Activated CD4-positive, alpha-beta memory T cell treated with anti-CD3 and anti-CD28 coated beads, Interleukin-2, amount 10 ng/mL, durations not matched to agents 7 days and 5 days (primary cell): ENCODE data around the gene FKBP1B. TPM values are rescaled to one million over a fixed set of nuclear protein-coding genes. Genes with fewer than 3 reads are reported as not detected.
A peak's percentile ranks its signal among the peaks of the same experiment; 100 is the strongest.
"Not testable (repeated sequence)": the region's sequence is repeated elsewhere in the genome, so short reads cannot be mapped to it uniquely, and the experiment has no call there.

Experiments used
- CTCF ChIA-PET: fragments of 350-600 bp; sonication (Branson Sonifier 250); formaldehyde crosslinking; loops from one replicate; lab custom pipeline; 2021; ENCODE audit warnings: antibody characterized with exemption, inconsistent platforms; lab: Charles Lee
- POLR2A ChIA-PET: fragments of 350-600 bp; sonication (Branson Sonifier 250); formaldehyde crosslinking; loops from one replicate; lab custom pipeline; 2021; ENCODE audit warnings: antibody characterized with exemption; lab: Charles Lee
- DNase-seq: peaks from one replicate; pipeline ENCODE4 v3.0.0-alpha.2; 2020
- H3K27ac Mint-ChIP-seq: one replicate; pipeline ENCODE4 v1.8.0; 2021; ENCODE audit warnings: mild to moderate bottlenecking, mixed read lengths
- H3K27me3 Mint-ChIP-seq: one replicate; pipeline ENCODE4 v1.8.0; 2021; ENCODE audit warnings: mixed read lengths
- H3K36me3 Mint-ChIP-seq: one replicate; pipeline ENCODE4 v1.8.0; 2021; ENCODE audit warnings: low read depth, mixed read lengths
- H3K4me1 Mint-ChIP-seq: one replicate; pipeline ENCODE4 v1.8.0; 2021; ENCODE audit warnings: mixed read lengths
- H3K4me3 Mint-ChIP-seq: one replicate; pipeline ENCODE4 v1.8.0; 2021; ENCODE audit warnings: mild to moderate bottlenecking, mixed read lengths
- H3K9me3 Mint-ChIP-seq: one replicate; pipeline ENCODE4 v1.8.0; 2021; ENCODE audit warnings: mixed read lengths
- total RNA-seq, 2 experiments: library from RNA; stranded (reverse); gene quantifications; one replicate each; pipeline ENCODE4 v1.2.3, GENCODE V29; 2021

Gene FKBP1B
- total RNA-seq, 2 experiments from 2014 or later = 4.8 to 5.5 TPM

- Mint-ChIP-seq H3K27ac (peak overlapping the region; percentile 96), H3K4me1 (peaks cover 35% of the 10 kb centered on the region), H3K4me3 (peak overlapping the region; percentile 98), H3K36me3 (peaks cover 23% of the 10 kb centered on the region), H3K9me3 (no peaks in the 10 kb centered on the region), H3K27me3 (no peaks in the 10 kb centered on the region)
- no peak for DNase-seq
- ChIA-PET CTCF (interaction anchor here (0.7 to 3.5 kb wide), 3 partner anchors 9 to 253 kb away, joined by 4 to 17 read pairs (median 9); partner anchors contain the start of gene ATAD2B), POLR2A (interaction anchor here (1.3 to 3.4 kb wide), 6 partner anchors 29 to 152 kb away, joined by 3 to 64 read pairs (median 12); partner anchors contain the start of genes ATAD2B, FKBP1B, UBXN2A and WDCP)
Observed at GRCh38 chr2:24077879-24078278, 28.3 kb downstream of the FKBP1B start.

- POLR2A ChIA-PET = no interaction called here
Observed at GRCh38 chr2:24080701-24081100, 31.2 kb downstream of the FKBP1B start.

GRCh38 chr2:24082787-24083566 is 33.4 kb downstream of the FKBP1B start:
- no peak for DNase-seq
- peak overlapping the region; percentile 85 for H3K4me3 Mint-ChIP-seq
- ChIA-PET CTCF (interaction anchor here (0.6 to 3.9 kb wide), 24 partner anchors 10 to 294 kb away, joined by 3 to 80 read pairs (median 6); partner anchors contain the start of genes ATAD2B, FAM228B and WDCP), POLR2A (interaction anchor here (1.0 to 4.1 kb wide), 4 partner anchors 36 to 276 kb away, joined by 3 to 45 read pairs (median 10); partner anchors contain the start of genes ATAD2B and WDCP)
- peaks cover 10% of the 10 kb centered on the region for H3K36me3 Mint-ChIP-seq
- H3K4me1 Mint-ChIP-seq = peaks cover 21% of the 10 kb centered on the region
- H3K27me3 Mint-ChIP-seq = no peaks in the 10 kb centered on the region
- H3K27ac Mint-ChIP-seq = no peak overlapping the region
- H3K9me3 Mint-ChIP-seq = no peaks in the 10 kb centered on the region

More at GRCh38 chr2:24080701-24081100, 31.2 kb downstream of the FKBP1B start:
- Mint-ChIP-seq H3K4me3 (no peak overlapping the region), H3K4me1 (peaks cover 32% of the 10 kb centered on the region), H3K36me3 (peaks cover 10% of the 10 kb centered on the region), H3K9me3 (no peaks in the 10 kb centered on the region), H3K27me3 (no peaks in the 10 kb centered on the region), H3K27ac (no peak overlapping the region)
- CTCF ChIA-PET = interaction anchor here (3.5 kb wide), 1 partner anchor 154 kb away, joined by 17 read pairs; the partner anchor contains the start of gene ATAD2B
- DNase-seq = no peak

- Mint-ChIP-seq H3K27ac (peak overlapping the region; percentile 85), H3K36me3 (peaks cover 10% of the 10 kb centered on the region), H3K27me3 (no peaks in the 10 kb centered on the region), H3K4me1 (peaks cover 21% of the 10 kb centered on the region), H3K4me3 (peak overlapping the region; percentile 85), H3K9me3 (no peaks in the 10 kb centered on the region)
- ChIA-PET CTCF (interaction anchor here (0.6 to 3.9 kb wide), 38 partner anchors 11 to 294 kb away, joined by 3 to 80 read pairs (median 5); partner anchors contain the start of genes ATAD2B, FAM228B, PFN4 and WDCP), POLR2A (interaction anchor here (1.0 to 4.1 kb wide), 6 partner anchors 7 to 275 kb away, joined by 3 to 45 read pairs (median 6); partner anchors contain the start of genes ATAD2B, SF3B6 and WDCP)
- peak; percentile 58 for DNase-seq
Observed at GRCh38 chr2:24083567-24084385, 34.2 kb downstream of the FKBP1B start.

- CTCF ChIA-PET = interaction anchor here (0.6 to 3.9 kb wide), 41 partner anchors 9 to 317 kb away, joined by 3 to 80 read pairs (median 4); partner anchors contain the start of genes ATAD2B, FAM228B, PFN4 and SF3B6
- peaks cover 10% of the 10 kb centered on the region for H3K36me3 Mint-ChIP-seq
Observed at GRCh38 chr2:24084386-24085199, 35.1 kb downstream of the FKBP1B start, which contains the start of gene TP53I3. Gene TP53I3, minus strand, starts transcription at chr2:24084834. Its CDS starts 508 bp downstream, at chr2:24084326.

GRCh38 chr2:24085200-24085489 is 35.6 kb downstream of the FKBP1B start:
- DNase-seq = no peak
- Mint-ChIP-seq H3K27me3 (no peaks in the 10 kb centered on the region), H3K27ac (no peak overlapping the region), H3K4me3 (peak overlapping the region; percentile 85), H3K4me1 (peaks cover 21% of the 10 kb centered on the region), H3K9me3 (no peaks in the 10 kb centered on the region), H3K36me3 (peaks cover 10% of the 10 kb centered on the region)
- CTCF ChIA-PET = interaction anchor here (0.6 to 3.9 kb wide), 24 partner anchors 9 to 264 kb away, joined by 3 to 80 read pairs (median 6); partner anchors contain the start of genes ATAD2B, FAM228B, PFN4 and SF3B6
- POLR2A ChIA-PET = interaction anchor here (1.0 to 4.1 kb wide), 5 partner anchors 9 to 261 kb away, joined by 3 to 45 read pairs (median 8); partner anchors contain the start of genes ATAD2B, SF3B6 and WDCP

More at GRCh38 chr2:24084386-24085199, 35.1 kb downstream of the FKBP1B start, which contains the start of gene TP53I3:
- DNase-seq = peak; percentile 84
- H3K9me3 Mint-ChIP-seq = no peaks in the 10 kb centered on the region
- peak within 1 kb of the TSS; percentile 85 for H3K4me3 Mint-ChIP-seq
- POLR2A ChIA-PET = interaction anchor here (1.0 to 4.1 kb wide), 7 partner anchors 8 to 260 kb away, joined by 3 to 45 read pairs (median 4); partner anchors contain the start of genes ATAD2B, SF3B6 and WDCP
- H3K27me3 Mint-ChIP-seq = no peaks in the 10 kb centered on the region
- H3K27ac Mint-ChIP-seq = peak within 1 kb of the TSS; percentile 85
- peaks cover 21% of the 10 kb centered on the region for H3K4me1 Mint-ChIP-seq

GRCh38 chr2:24086241-24086640 is 36.7 kb downstream of the FKBP1B start:
- CTCF ChIA-PET = interaction anchor here (0.8 to 3.9 kb wide), 2 partner anchors 261 to 773 kb away, joined by 6 to 80 read pairs; no protein-coding TSS in a partner anchor

GRCh38 chr2:24087032-24087431 is 37.5 kb downstream of the FKBP1B start:
- CTCF ChIA-PET = interaction anchor here (0.8 to 1.4 kb wide), 4 partner anchors 9 to 774 kb away, joined by 3 to 6 read pairs (median 4); partner anchors contain the start of gene ATAD2B

More at GRCh38 chr2:24086241-24086640, 36.7 kb downstream of the FKBP1B start:
- H3K4me1 Mint-ChIP-seq = peaks cover 21% of the 10 kb centered on the region
- H3K4me3 Mint-ChIP-seq = no peak overlapping the region
- no peaks in the 10 kb centered on the region for H3K9me3 Mint-ChIP-seq
- no peaks in the 10 kb centered on the region for H3K27me3 Mint-ChIP-seq
- peaks cover 6% of the 10 kb centered on the region for H3K36me3 Mint-ChIP-seq
- POLR2A ChIA-PET = no interaction called here
- no peak for DNase-seq
- H3K27ac Mint-ChIP-seq = no peak overlapping the region

GRCh38 chr2:24088821-24089359 is 39.3 kb downstream of the FKBP1B start:
- H3K9me3 Mint-ChIP-seq = no peaks in the 10 kb centered on the region
- ChIA-PET POLR2A (no interaction called here), CTCF (no interaction called here)
- no peak for DNase-seq
- H3K4me3 Mint-ChIP-seq = no peak overlapping the region
- H3K36me3 Mint-ChIP-seq = no peaks in the 10 kb centered on the region
- no peak overlapping the region for H3K27ac Mint-ChIP-seq
- H3K4me1 Mint-ChIP-seq = peaks cover 11% of the 10 kb centered on the region
- no peaks in the 10 kb centered on the region for H3K27me3 Mint-ChIP-seq

More at GRCh38 chr2:24087032-24087431, 37.5 kb downstream of the FKBP1B start:
- no peak for DNase-seq
- POLR2A ChIA-PET = no interaction called here
- H3K36me3 Mint-ChIP-seq = peaks cover 3% of the 10 kb centered on the region
- H3K9me3 Mint-ChIP-seq = no peaks in the 10 kb centered on the region
- H3K27ac Mint-ChIP-seq = no peak overlapping the region
- H3K27me3 Mint-ChIP-seq = no peaks in the 10 kb centered on the region
- peaks cover 21% of the 10 kb centered on the region for H3K4me1 Mint-ChIP-seq
- no peak overlapping the region for H3K4me3 Mint-ChIP-seq

GRCh38 chr2:24093270-24093669 is 43.7 kb downstream of the FKBP1B start:
- CTCF ChIA-PET, H3K4me3 Mint-ChIP-seq, POLR2A ChIA-PET, H3K27ac Mint-ChIP-seq, H3K4me1 Mint-ChIP-seq, DNase-seq, H3K9me3 Mint-ChIP-seq, H3K27me3 Mint-ChIP-seq: not testable (repeated sequence)
- peaks cover 11% of the 10 kb centered on the region for H3K36me3 Mint-ChIP-seq

- DNase-seq, H3K4me1 Mint-ChIP-seq, POLR2A ChIA-PET, H3K27ac Mint-ChIP-seq, H3K4me3 Mint-ChIP-seq, H3K27me3 Mint-ChIP-seq, H3K9me3 Mint-ChIP-seq: not testable (repeated sequence)
- CTCF ChIA-PET = interaction anchor here (0.8 to 1.8 kb wide), 3 partner anchors 10 to 66 kb away, joined by 3 to 4 read pairs (median 3); partner anchors contain the start of gene TP53I3
- peaks cover 12% of the 10 kb centered on the region for H3K36me3 Mint-ChIP-seq
Observed at GRCh38 chr2:24095171-24095677, 45.7 kb downstream of the FKBP1B start.
